ENCODE data around the gene OBP2A. TPM values are rescaled to one million over a fixed set of nuclear protein-coding genes. Genes with fewer than 3 reads are reported as not detected.

OBP2A gene
- total and polyA plus RNA-seq, 2 donors (not counting 3 experiments of a cell fraction or from before 2014, with no cell fraction given) = not detected

- dilution Hi-C loops (cut with MboI; ENCODE audit: extremely low pct_ligation_motif_present, low sequenced_read_pairs) (no loop called here), intact Hi-C loops (cut with micrococcal nuclease) (no loop called here)
- FAIRE-seq (no peak), DNase-seq (ENCODE audit: low read depth, low spot score) (no peak)
- Histone ChIP-seq H3K79me2 (ENCODE audit: control insufficient read depth, insufficient read depth, low read length) (no peaks in the 10 kb centered on the region), H4K20me1 (replicated peaks; ENCODE audit: control insufficient read depth, extremely low read depth, insufficient read depth, low read length) (no peaks in the 10 kb centered on the region), H3K27ac (ENCODE audit: insufficient read depth, low read depth, low read length) (no peak overlapping the region), H3K9ac (replicated peaks; ENCODE audit: extremely low read depth, insufficient read depth, low read length) (no peak overlapping the region), H3K4me2 (ENCODE audit: insufficient read depth, low read length) (no peak overlapping the region), H3K9me3 (replicated peaks; ENCODE audit: control insufficient read depth, insufficient read depth, low read length) (no peaks in the 10 kb centered on the region), H3K4me3 (replicated peaks in 1 of 3; ENCODE audit: insufficient read depth in 1 of 3, low read depth in 1 of 3, low read length in 3 of 3) (no peak overlapping the region), H2AFZ (ENCODE audit: low read depth, low read length) (no peak overlapping the region), H3K27me3 (ENCODE audit: control insufficient read depth in 2 of 2, insufficient read depth in 2 of 2, low read length in 2 of 2) (no peaks in the 10 kb centered on the region), H3K9me1 (replicated peaks; ENCODE audit: control insufficient read depth, extremely low read depth, insufficient read depth, low read length) (no peaks in the 10 kb centered on the region), H3K36me3 (ENCODE audit: control insufficient read depth in 2 of 2, extremely low read depth in 1 of 2, insufficient read depth in 2 of 2, low read length in 2 of 2) (no peaks in the 10 kb centered on the region), H3K4me1 (ENCODE audit: control insufficient read depth, extremely low read depth, insufficient read depth, low read length) (no peaks in the 10 kb centered on the region)
- CTCF ChIA-PET = no interaction called here
- BruUV-seq (replicated peaks) = no TSS peak
- POLR2A ChIA-PET = no interaction called here
- TF ChIP-seq EZH2 (IDR thresholded peaks at IDR 0.05; ENCODE audit: borderline replicate concordance, low read depth, low read length, severe bottlenecking) (no peak), JUN (IDR thresholded peaks at IDR 0.05; ENCODE audit: borderline replicate concordance, insufficient read depth, insufficient read length, low read depth) (no peak), FOS (IDR thresholded peaks at IDR 0.05; ENCODE audit: borderline replicate concordance, insufficient read depth, low read length) (no peak), MYC (IDR thresholded peaks at IDR 0.05; ENCODE audit: low read depth, low read length) (no peak), POLR2AphosphoS5 (IDR thresholded peaks at IDR 0.05; ENCODE audit: insufficient read depth, low read depth, low read length) (no peak), GATA2 (IDR thresholded peaks at IDR 0.05; ENCODE audit: insufficient read depth, insufficient read length, low read depth, low read length) (no peak), POLR2A (IDR thresholded peaks at IDR 0.05; ENCODE audit: low read depth, low read length) (no peak)
- TF ChIP-seq, protein P1, sequence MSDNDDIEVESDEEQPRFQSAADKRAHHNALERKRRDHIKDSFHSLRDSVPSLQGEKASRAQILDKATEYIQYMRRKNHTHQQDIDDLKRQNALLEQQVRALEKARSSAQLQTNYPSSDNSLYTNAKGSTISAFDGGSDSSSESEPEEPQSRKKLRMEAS (IDR thresholded peaks at IDR 0.05; ENCODE audit: insufficient read depth, insufficient read length) = no peak
- TF ChIP-seq, protein P2, sequence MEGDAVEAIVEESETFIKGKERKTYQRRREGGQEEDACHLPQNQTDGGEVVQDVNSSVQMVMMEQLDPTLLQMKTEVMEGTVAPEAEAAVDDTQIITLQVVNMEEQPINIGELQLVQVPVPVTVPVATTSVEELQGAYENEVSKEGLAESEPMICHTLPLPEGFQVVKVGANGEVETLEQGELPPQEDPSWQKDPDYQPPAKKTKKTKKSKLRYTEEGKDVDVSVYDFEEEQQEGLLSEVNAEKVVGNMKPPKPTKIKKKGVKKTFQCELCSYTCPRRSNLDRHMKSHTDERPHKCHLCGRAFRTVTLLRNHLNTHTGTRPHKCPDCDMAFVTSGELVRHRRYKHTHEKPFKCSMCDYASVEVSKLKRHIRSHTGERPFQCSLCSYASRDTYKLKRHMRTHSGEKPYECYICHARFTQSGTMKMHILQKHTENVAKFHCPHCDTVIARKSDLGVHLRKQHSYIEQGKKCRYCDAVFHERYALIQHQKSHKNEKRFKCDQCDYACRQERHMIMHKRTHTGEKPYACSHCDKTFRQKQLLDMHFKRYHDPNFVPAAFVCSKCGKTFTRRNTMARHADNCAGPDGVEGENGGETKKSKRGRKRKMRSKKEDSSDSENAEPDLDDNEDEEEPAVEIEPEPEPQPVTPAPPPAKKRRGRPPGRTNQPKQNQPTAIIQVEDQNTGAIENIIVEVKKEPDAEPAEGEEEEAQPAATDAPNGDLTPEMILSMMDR (IDR thresholded peaks at IDR 0.05; ENCODE audit: extremely low read depth in 1 of 2, insufficient read depth in 1 of 2, low read depth in 1 of 2, low read length in 2 of 2) = no peak
Measured at GRCh38 chr9:135579356-135579755, 33.4 kb downstream of the OBP2A start.
